ENCODE results near the gene KAT8.
"Not testable (repeated sequence)": the region's sequence is repeated elsewhere in the genome, so short reads cannot be mapped to it uniquely, and the experiment has no call there.

KAT8 gene

GRCh38 chr16:31144418-31144817 lies 27.0 kb downstream of the KAT8 start:
- not testable (repeated sequence) for DNase-seq (ENCODE audit: low read depth in 3 of 3, low spot score in 1 of 3)

GRCh38 chr16:31145398-31145990 lies 28.0 kb downstream of the KAT8 start:
- no peak for DNase-seq (ENCODE audit: low read depth in 3 of 3, low spot score in 1 of 3)

- DNase-seq (ENCODE audit: low read depth in 3 of 3, low spot score in 1 of 3), result no peak
Observed at GRCh38 chr16:31147574-31147973, 30.1 kb downstream of the KAT8 start.

GRCh38 chr16:31148281-31148728 lies 30.8 kb downstream of the KAT8 start:
- DNase-seq (ENCODE audit: low read depth in 3 of 3, low spot score in 1 of 3), result no peak

- no peak for DNase-seq (ENCODE audit: low read depth in 3 of 3, low spot score in 1 of 3)
Observed at GRCh38 chr16:31148896-31149295, 31.4 kb downstream of the KAT8 start.

- DNase-seq (ENCODE audit: low read depth in 3 of 3, low spot score in 1 of 3), result no peak
Observed at GRCh38 chr16:31149332-31149731, 31.9 kb downstream of the KAT8 start.

- DNase-seq (ENCODE audit: low read depth in 3 of 3, low spot score in 1 of 3), result no peak
Observed at GRCh38 chr16:31149894-31150890, 32.7 kb downstream of the KAT8 start, which contains the start of gene PRSS36. Gene PRSS36, minus strand, starts transcription at chr16:31150066. Its CDS starts 31 bp downstream, at chr16:31150035.

GRCh38 chr16:31150976-31151375 lies 33.5 kb downstream of the KAT8 start:
- not testable (repeated sequence) for DNase-seq (ENCODE audit: low read depth in 3 of 3, low spot score in 1 of 3)

- DNase-seq (ENCODE audit: low read depth in 3 of 3, low spot score in 1 of 3), result no peak
Observed at GRCh38 chr16:31157136-31157535, 39.7 kb downstream of the KAT8 start.

- no peak for DNase-seq (ENCODE audit: low read depth in 3 of 3, low spot score in 1 of 3)
Observed at GRCh38 chr16:31167315-31167714, 49.9 kb downstream of the KAT8 start.

GRCh38 chr16:31168848-31169247 lies 51.4 kb downstream of the KAT8 start:
- DNase-seq (ENCODE audit: low read depth in 3 of 3, low spot score in 1 of 3), result no peak

- DNase-seq (ENCODE audit: low read depth in 3 of 3, low spot score in 1 of 3), result not testable (repeated sequence)
Observed at GRCh38 chr16:31170048-31170447, 52.6 kb downstream of the KAT8 start.

GRCh38 chr16:31177136-31177535 lies 59.7 kb downstream of the KAT8 start:
- DNase-seq (ENCODE audit: low read depth in 3 of 3, low spot score in 1 of 3), result no peak

GRCh38 chr16:31179219-31179746 lies 61.8 kb downstream of the KAT8 start:
- DNase-seq (ENCODE audit: low read depth in 3 of 3, low spot score in 1 of 3), result no peak

GRCh38 chr16:31179747-31180459 lies 62.4 kb downstream of the KAT8 start, which contains the start of gene FUS:
Gene FUS, plus strand, starts transcription at chr16:31180139. Its CDS starts 76 bp downstream, at chr16:31180215.
- DNase-seq (ENCODE audit: low read depth in 3 of 3, low spot score in 1 of 3), result peak; percentile 82 to 91 (median 90)
